MCF 10A (cell line): Measurements from ENCODE around the gene TERB2. TPM values are rescaled to one million over a fixed set of nuclear protein-coding genes. Genes with fewer than 3 reads are reported as not detected.
"Not testable (repeated sequence)": the region's sequence is repeated elsewhere in the genome, so short reads cannot be mapped to it uniquely, and the experiment has no call there.

ENCODE experiments used
- Bru-seq: library from RNA; stranded (reverse); fragments of 400-500 nt; gene quantifications from one replicate; lab custom pipeline; 2021; lab: Mats Ljungman, UMichigan
- BruChase-seq, 2 experiments: library from RNA; stranded (reverse); fragments of 400-500 nt; gene quantifications; one replicate each; lab custom pipeline; 2021; lab: Mats Ljungman, UMichigan
- BruUV-seq: library from RNA; stranded (reverse); fragments of 400-500 nt; replicated peaks from 2 replicates; lab custom pipeline; 2021; lab: Mats Ljungman, UMichigan
- CTCF ChIA-PET: fragments of 300-600 bp; sonication (Branson Sonifier 250); formaldehyde crosslinking; extraction: SDS; loops from one replicate; lab custom pipeline; 2021; ENCODE audit warnings: antibody characterized with exemption, inconsistent platforms; lab: Yijun Ruan, JAX
- POLR2A ChIA-PET: fragments of 300-600, 350-650 bp; sonication (Branson Sonifier 250); formaldehyde crosslinking; extraction: SDS; loops from one replicate; lab custom pipeline; 2020; ENCODE audit warnings: antibody characterized with exemption, inconsistent platforms; lab: Yijun Ruan, JAX
- DNase-seq: peaks from one replicate; pipeline ENCODE4 v3.0.0-alpha.2; 2018; ENCODE audit not compliant: unreplicated experiment
- H3K27ac Mint-ChIP-seq: one replicate; pipeline ENCODE4 v1.8.0; 2022; ENCODE audit warnings: mild to moderate bottlenecking, low read depth, mixed read lengths; ENCODE audit not compliant: unreplicated experiment
- H3K27me3 Mint-ChIP-seq: one replicate; pipeline ENCODE4 v1.8.0; 2022; ENCODE audit warnings: mixed read lengths; ENCODE audit not compliant: insufficient read depth, unreplicated experiment
- H3K36me3 Mint-ChIP-seq: one replicate; pipeline ENCODE4 v1.8.0; 2022; ENCODE audit warnings: mild to moderate bottlenecking, moderate library complexity, mixed read lengths; ENCODE audit not compliant: insufficient read depth, unreplicated experiment
- H3K4me1 Mint-ChIP-seq: one replicate; pipeline ENCODE4 v1.8.0; 2022; ENCODE audit warnings: mixed read lengths; ENCODE audit not compliant: insufficient read depth, unreplicated experiment
- H3K4me3 Mint-ChIP-seq: one replicate; pipeline ENCODE4 v1.8.0; 2022; ENCODE audit warnings: mild to moderate bottlenecking, moderate library complexity, mixed read lengths; ENCODE audit not compliant: unreplicated experiment
- H3K9me3 Mint-ChIP-seq: one replicate; pipeline ENCODE4 v1.8.0; 2022; ENCODE audit warnings: mixed read lengths; ENCODE audit not compliant: unreplicated experiment
- intact Hi-C: fragments of 100-400 bp; cut with micrococcal nuclease; formaldehyde crosslinking; loops from 2 replicates; pipeline ENCODE4 v1.14.1; 2022
- long read RNA-seq: library from polyadenylated mRNA; stranded (forward); transcript quantifications from one replicate; pipeline ENCODE4 v2.0.0, GENCODE V29; 2022
- total RNA-seq: library from RNA; stranded (reverse); gene quantifications from 2 replicates; pipeline ENCODE4 v1.2.3, GENCODE V29; 2022
- TF ChIP-seq, protein P1 (sequence below): fragments of 200-600 bp; IDR thresholded peaks from one replicate; pipeline ENCODE4 v1.8.0; 2022; ENCODE audit warnings: antibody characterized with exemption, mild to moderate bottlenecking; ENCODE audit not compliant: unreplicated experiment

TERB2 gene, protein sequence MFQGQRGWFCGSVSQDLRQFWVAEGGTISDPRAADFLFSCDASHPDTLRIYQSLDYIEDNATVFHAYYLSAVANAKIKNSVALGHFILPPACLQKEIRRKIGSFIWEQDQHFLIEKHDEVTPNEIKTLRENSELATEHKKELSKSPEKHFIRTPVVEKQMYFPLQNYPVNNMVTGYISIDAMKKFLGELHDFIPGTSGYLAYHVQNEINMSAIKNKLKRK
- total RNA-seq (not detected in 2 replicates), Bru-seq, nascent RNA (not detected), BruChase-seq, experiment 1, labeled RNA remaining after a 6-hour chase (not detected), BruChase-seq, experiment 2, labeled RNA remaining after a 2-hour chase (not detected)
- long read RNA-seq = 0 reads

DNA sequence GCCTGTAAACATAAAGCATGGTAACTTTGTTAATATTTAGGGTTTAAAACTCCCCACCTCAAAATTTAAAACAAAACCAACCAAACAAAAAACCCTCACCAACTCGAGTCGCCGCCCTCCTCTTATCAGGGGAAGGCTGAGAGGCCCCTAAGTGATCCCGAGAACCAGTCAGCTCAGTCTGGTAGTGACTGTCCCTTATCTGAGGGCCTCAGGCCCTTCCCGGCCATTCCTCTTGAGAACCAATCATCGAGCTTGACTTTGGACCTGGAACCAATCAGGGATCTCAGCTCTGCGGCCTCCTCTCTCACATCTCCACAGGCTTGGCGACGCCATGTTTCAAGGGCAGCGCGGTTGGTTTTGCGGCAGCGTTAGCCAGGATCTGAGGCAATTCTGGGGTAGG is at the start of gene TERB2:
TSS of gene TERB2 (plus strand) at position 300 of the 400 bp plus-strand sequence. CDS start at position 332, 32 bp downstream.
- CTCF ChIA-PET = no interaction called here
- Mint-ChIP-seq H3K27me3 (no peaks in the 10 kb centered on the region), H3K27ac (no peak within 1 kb of the TSS), H3K9me3 (no peaks in the 10 kb centered on the region), H3K4me1 (no peaks in the 10 kb centered on the region), H3K36me3 (no peaks in the 10 kb centered on the region), H3K4me3 (no peak within 1 kb of the TSS)
- no peak for DNase-seq
- POLR2A ChIA-PET = no interaction called here
- intact Hi-C loops = no loop called here
- BruUV-seq = no TSS peak
- TF ChIP-seq, protein P1, sequence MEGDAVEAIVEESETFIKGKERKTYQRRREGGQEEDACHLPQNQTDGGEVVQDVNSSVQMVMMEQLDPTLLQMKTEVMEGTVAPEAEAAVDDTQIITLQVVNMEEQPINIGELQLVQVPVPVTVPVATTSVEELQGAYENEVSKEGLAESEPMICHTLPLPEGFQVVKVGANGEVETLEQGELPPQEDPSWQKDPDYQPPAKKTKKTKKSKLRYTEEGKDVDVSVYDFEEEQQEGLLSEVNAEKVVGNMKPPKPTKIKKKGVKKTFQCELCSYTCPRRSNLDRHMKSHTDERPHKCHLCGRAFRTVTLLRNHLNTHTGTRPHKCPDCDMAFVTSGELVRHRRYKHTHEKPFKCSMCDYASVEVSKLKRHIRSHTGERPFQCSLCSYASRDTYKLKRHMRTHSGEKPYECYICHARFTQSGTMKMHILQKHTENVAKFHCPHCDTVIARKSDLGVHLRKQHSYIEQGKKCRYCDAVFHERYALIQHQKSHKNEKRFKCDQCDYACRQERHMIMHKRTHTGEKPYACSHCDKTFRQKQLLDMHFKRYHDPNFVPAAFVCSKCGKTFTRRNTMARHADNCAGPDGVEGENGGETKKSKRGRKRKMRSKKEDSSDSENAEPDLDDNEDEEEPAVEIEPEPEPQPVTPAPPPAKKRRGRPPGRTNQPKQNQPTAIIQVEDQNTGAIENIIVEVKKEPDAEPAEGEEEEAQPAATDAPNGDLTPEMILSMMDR = no peak

DNA sequence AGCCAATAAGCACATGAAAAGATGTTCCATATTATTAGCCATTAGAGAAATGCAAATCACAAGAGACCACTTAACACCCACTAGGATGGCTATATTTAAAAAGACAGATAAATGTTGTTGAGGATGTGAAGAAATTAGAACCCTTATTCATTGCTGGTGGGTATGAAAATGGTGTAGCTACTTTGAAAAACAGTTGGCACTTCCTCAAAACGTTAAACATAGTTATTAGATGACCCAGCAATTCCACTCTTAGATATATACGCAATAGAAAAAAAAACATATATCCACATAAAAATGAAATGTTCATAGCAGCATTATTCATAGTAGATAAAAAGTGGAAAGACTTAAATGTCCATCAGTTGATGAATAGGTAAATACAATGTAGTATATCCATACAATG is 47.1 kb upstream of the TERB2 start:
- intact Hi-C loops = no loop called here
- no peaks in the 10 kb centered on the region for H3K27me3 Mint-ChIP-seq

DNA sequence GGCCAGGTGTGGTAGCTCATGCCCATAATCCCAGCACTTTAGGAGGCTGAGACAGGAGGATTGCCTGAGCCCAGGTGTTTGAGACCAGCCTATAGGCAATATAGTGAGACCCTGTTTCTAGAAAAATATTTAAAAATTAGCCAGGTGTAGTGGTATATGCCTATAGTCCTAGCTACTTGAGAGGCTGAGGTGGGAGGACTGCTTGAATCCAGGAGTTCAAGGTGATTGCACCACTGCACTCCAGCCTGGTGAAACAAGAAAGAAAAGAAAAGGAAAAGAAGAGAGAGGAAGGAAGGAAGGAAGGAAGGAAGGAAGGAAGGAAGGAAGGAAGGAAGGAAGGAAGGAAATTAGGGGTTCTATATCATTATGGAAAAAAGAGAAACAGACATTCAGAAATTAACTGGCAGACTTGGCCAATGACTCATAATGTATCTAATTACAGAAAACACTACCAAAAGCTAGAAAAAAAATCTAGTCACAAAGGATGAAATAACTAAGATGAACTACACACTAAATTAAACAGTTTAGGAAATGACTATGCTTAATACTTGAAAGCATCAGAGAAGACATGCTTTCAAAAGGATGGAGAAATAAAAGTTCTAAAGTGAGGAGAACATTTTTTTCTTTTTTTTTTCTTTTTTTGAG is 45.4 kb upstream of the TERB2 start:
- Mint-ChIP-seq H3K4me3 (no peak overlapping the region), H3K4me1 (peaks cover 6% of the 10 kb centered on the region), H3K36me3 (no peaks in the 10 kb centered on the region), H3K9me3 (no peaks in the 10 kb centered on the region), H3K27me3 (no peaks in the 10 kb centered on the region), H3K27ac (no peak overlapping the region)
- intact Hi-C loops = no loop called here
- TF ChIP-seq, protein P1 = no peak
- no TSS peak for BruUV-seq
- ChIA-PET CTCF (interaction anchor here (0.6 kb wide), 1 partner anchor 26 kb away, joined by 6 read pairs; no protein-coding TSS in a partner anchor), POLR2A (interaction anchor here (0.8 kb wide), 1 partner anchor 375 kb away, joined by 4 read pairs; no protein-coding TSS in a partner anchor)
- no peak for DNase-seq

More for the DNA sequence above, 47.1 kb upstream of the TERB2 start:
- H3K4me1 Mint-ChIP-seq = peaks cover 12% of the 10 kb centered on the region
- H3K9me3 Mint-ChIP-seq = no peaks in the 10 kb centered on the region
- DNase-seq = no peak
- no TSS peak for BruUV-seq
- H3K36me3 Mint-ChIP-seq = no peaks in the 10 kb centered on the region
- ChIA-PET CTCF (interaction anchor here (0.7 kb wide), 1 partner anchor 21 kb away, joined by 3 read pairs; no protein-coding TSS in a partner anchor), POLR2A (interaction anchor here (0.6 kb wide), 1 partner anchor 553 kb away, joined by 3 read pairs; no protein-coding TSS in a partner anchor)
- TF ChIP-seq, protein P1 = no peak
- no peak overlapping the region for H3K27ac Mint-ChIP-seq
- H3K4me3 Mint-ChIP-seq = no peak overlapping the region

DNA sequence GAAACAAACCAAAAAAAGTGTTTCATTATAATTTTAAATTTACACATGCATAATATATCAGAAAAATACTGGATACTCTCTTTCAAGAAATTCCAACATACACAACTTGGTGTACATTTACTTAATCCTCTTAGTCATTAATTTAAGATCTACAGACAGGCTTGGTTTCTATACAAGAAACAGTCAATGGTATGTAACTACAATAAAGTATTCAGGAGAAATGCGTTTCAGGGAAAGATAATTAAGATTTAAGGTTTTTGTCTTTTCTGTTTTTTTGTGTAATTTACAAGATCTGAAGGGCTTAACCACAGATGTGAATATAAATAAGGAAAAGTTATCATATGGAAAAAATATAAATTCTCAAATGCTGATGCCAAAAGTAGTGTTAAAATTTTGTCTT is 44.3 kb upstream of the TERB2 start:
- H3K27ac Mint-ChIP-seq, DNase-seq, H3K27me3 Mint-ChIP-seq, BruUV-seq, H3K9me3 Mint-ChIP-seq, H3K36me3 Mint-ChIP-seq, intact Hi-C loops, POLR2A ChIA-PET, H3K4me1 Mint-ChIP-seq, H3K4me3 Mint-ChIP-seq: not testable (repeated sequence)
- CTCF ChIA-PET = interaction anchor here (1.0 to 1.3 kb wide), 2 partner anchors 10 to 60 kb away, joined by 3 to 5 read pairs; no protein-coding TSS in a partner anchor

DNA sequence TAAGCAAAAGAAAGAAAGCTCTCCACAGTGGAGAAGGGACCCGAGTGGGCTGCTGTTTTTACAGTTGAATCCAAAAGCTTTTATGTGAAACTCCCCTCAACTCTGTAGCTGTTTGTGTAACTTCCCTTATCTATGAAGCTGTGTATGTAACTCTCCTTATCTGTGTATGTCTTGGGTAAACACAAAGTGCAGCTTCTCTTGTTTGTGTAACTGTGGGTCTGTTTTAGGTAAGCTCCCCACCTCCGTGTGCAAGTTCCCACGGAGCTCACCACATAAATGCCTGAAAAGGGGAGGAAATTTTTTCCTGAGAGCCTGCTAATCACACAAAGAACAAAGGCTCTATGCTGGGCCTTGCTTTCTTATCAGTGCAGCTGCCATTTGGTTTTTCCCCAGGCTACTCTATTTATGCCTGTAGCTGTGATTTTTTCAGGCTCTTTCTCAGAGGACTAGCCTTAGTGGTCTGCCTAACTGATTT is 43.5 kb upstream of the TERB2 start:
- H3K9me3 Mint-ChIP-seq, H3K36me3 Mint-ChIP-seq, BruUV-seq, H3K27me3 Mint-ChIP-seq, H3K4me3 Mint-ChIP-seq, H3K4me1 Mint-ChIP-seq, POLR2A ChIA-PET, intact Hi-C loops, H3K27ac Mint-ChIP-seq, DNase-seq: not testable (repeated sequence)
- CTCF ChIA-PET = interaction anchor here (0.6 to 1.3 kb wide), 4 partner anchors 9 to 184 kb away, joined by 3 to 5 read pairs (median 3); no protein-coding TSS in a partner anchor
